ENCODE data around the gene PRKCI.
A peak's percentile ranks its signal among the peaks of the same experiment; 100 is the strongest.
"Not testable (repeated sequence)": the region's sequence is repeated elsewhere in the genome, so short reads cannot be mapped to it uniquely, and the experiment has no call there.

The PRKCI gene

GRCh38 chr3:170221924-170222646 lies at the start of gene PRKCI:
Gene PRKCI, plus strand, starts transcription at chr3:170222424. Its CDS starts 246 bp downstream, at chr3:170222670.
- DNase-seq (ENCODE audit: low read depth in 2 of 2): peak; percentile 64 to 76

- DNase-seq (ENCODE audit: low read depth in 2 of 2): peak in 1 of 2 donors; percentile 29
Observed at GRCh38 chr3:170178651-170179050, 43.6 kb upstream of the PRKCI start.

GRCh38 chr3:170179432-170179831 lies 42.8 kb upstream of the PRKCI start:
- DNase-seq (ENCODE audit: low read depth in 2 of 2): no peak

GRCh38 chr3:170180079-170180907 lies 41.9 kb upstream of the PRKCI start:
- DNase-seq (ENCODE audit: low read depth in 2 of 2): no peak

- peak; percentile 86 to 87 for DNase-seq (ENCODE audit: low read depth in 2 of 2)
Observed at GRCh38 chr3:170180908-170181885, 41.0 kb upstream of the PRKCI start, which contains the start of gene PHC3. Gene PHC3, minus strand, starts transcription at chr3:170181733. Its CDS starts 18 bp downstream, at chr3:170181715.

- DNase-seq (ENCODE audit: low read depth in 2 of 2): no peak
Observed at GRCh38 chr3:170189398-170190256, 32.6 kb upstream of the PRKCI start.

GRCh38 chr3:170195759-170196158 lies 26.5 kb upstream of the PRKCI start:
- DNase-seq (ENCODE audit: low read depth in 2 of 2): not testable (repeated sequence)

- DNase-seq (ENCODE audit: low read depth in 2 of 2): no peak
Observed at GRCh38 chr3:170196833-170197232, 25.4 kb upstream of the PRKCI start.

GRCh38 chr3:170200987-170201386 lies 21.2 kb upstream of the PRKCI start:
- DNase-seq (ENCODE audit: low read depth in 2 of 2): no peak

GRCh38 chr3:170201527-170201926 lies 20.7 kb upstream of the PRKCI start:
- no peak for DNase-seq (ENCODE audit: low read depth in 2 of 2)

- DNase-seq (ENCODE audit: low read depth in 2 of 2): no peak
Observed at GRCh38 chr3:170203457-170203856, 18.8 kb upstream of the PRKCI start.

GRCh38 chr3:170204023-170204472 lies 18.2 kb upstream of the PRKCI start:
- no peak for DNase-seq (ENCODE audit: low read depth in 2 of 2)

GRCh38 chr3:170204509-170204908 lies 17.7 kb upstream of the PRKCI start:
- no peak for DNase-seq (ENCODE audit: low read depth in 2 of 2)

- no peak for DNase-seq (ENCODE audit: low read depth in 2 of 2)
Observed at GRCh38 chr3:170205302-170205701, 16.9 kb upstream of the PRKCI start.

GRCh38 chr3:170206164-170206762 lies 16.0 kb upstream of the PRKCI start:
- DNase-seq (ENCODE audit: low read depth in 2 of 2): not testable (repeated sequence)

- no peak for DNase-seq (ENCODE audit: low read depth in 2 of 2)
Observed at GRCh38 chr3:170207717-170208116, 14.5 kb upstream of the PRKCI start.

- no peak for DNase-seq (ENCODE audit: low read depth in 2 of 2)
Observed at GRCh38 chr3:170211668-170212067, 10.6 kb upstream of the PRKCI start.

GRCh38 chr3:170219850-170220249 lies 2.4 kb upstream of the PRKCI start:
- DNase-seq (ENCODE audit: low read depth in 2 of 2): no peak

GRCh38 chr3:170220871-170221270 lies 1.4 kb upstream of the PRKCI start:
- no peak for DNase-seq (ENCODE audit: low read depth in 2 of 2)

All from stimulated activated CD8-positive, alpha-beta memory T cell treated with anti-CD3 and anti-CD28 coated beads, Interleukin-2, amount 100 ng/mL, for 1 hour (primary cell).